8988T (cell line): Measurements from ENCODE around the gene LKAAEAR1.

Experiments
- DNase-seq: peaks from one replicate; pipeline ENCODE4 v3.0.0; 2011

The LKAAEAR1 gene

GRCh38 chr20:64049060-64049877 is 34.9 kb downstream of the LKAAEAR1 start, which contains the start of gene SOX18:
Gene SOX18 (minus strand): TSS chr20:64049639. CDS start chr20:64049516, 123 bp downstream.
- peak; percentile 86 for DNase-seq

GRCh38 chr20:64048402-64049044 is 35.7 kb downstream of the LKAAEAR1 start:
- DNase-seq = no peak

GRCh38 chr20:64047968-64048401 is 36.2 kb downstream of the LKAAEAR1 start:
- DNase-seq = no peak

DNA sequence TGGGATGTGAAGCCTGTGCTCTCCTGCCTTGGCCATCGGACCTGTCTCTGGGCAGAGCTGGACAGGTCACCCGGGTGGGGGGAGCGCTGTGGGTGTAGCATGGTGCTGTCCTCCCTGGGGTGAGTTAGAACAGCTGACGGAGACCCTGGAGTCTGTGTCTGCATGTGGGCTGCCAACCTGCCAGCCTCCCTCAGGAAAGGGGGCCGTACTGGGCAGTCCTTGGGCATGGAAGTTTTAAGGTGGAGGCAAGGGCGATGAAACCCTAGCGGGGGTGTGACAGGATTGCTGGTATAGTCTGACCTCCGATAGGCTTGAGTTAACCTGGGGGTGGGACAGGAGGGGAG is 37.2 kb downstream of the LKAAEAR1 start:
- no peak for DNase-seq

- DNase-seq = no peak
These were observed 38.7 kb downstream of the LKAAEAR1 start for GRCh38 chr20:64045346-64046011.

- peak; percentile 91 for DNase-seq
These were observed 39.5 kb downstream of the LKAAEAR1 start for GRCh38 chr20:64044484-64045247.

DNA sequence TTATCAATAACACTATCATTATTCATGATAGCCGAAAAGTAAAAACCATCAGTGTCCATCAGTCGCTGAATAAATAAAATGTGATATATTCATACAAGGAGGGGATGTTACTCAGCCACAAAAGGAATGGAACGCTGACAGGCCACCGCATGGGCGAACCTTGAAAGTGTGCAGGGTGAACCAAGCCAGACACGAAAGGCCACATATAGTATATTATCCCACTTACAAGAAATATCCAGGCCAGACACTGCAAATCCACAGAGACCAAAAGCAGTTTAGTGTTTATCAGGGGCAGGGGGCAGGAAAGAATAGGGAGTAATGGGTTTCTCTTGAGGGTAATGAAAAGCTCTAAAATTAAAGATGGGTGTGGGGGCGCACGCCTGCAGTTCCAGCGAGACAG is 40.4 kb downstream of the LKAAEAR1 start:
- DNase-seq = no peak

DNA sequence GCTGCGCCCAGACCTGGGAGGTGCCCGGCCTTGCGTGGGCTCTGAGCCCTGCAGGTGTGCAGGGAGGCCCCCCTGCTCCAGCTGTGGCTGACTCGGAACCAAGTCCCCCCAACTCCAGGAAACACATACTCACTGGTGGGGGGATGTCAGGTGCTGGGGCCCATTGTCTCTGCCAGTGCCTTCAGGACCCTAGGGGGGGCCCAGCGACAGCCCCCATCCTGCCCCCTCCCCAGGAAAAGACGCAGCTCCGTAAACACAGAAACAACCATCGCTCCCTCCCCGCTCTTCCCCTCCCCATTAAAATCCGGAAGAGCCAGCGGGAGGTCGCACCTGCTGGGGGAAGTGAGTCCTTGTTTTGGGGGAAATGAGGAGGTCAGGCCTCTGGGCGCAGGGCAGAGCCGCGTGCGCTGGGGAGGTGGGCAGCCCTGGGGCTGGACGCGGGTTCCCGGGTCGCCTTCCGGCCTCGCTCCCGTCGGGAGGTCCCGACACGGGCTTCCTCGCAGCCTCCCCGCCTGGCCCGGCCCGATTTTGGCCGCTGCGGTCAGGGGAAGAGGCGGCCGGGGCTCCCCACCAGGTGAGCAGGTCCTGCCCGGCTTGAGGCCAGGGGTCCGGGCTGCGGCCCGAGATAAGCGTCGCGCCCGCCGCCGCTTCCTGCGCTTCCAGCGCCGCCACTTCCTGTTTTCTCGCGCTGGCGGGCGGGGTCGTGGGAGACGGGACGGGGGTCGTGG is 42.0 kb downstream of the LKAAEAR1 start:
- no peak for DNase-seq

GRCh38 chr20:64041781-64042053 is 42.5 kb downstream of the LKAAEAR1 start:
- DNase-seq = no peak

GRCh38 chr20:64041040-64041780 is 43.0 kb downstream of the LKAAEAR1 start:
- DNase-seq = no peak

- no peak for DNase-seq
These were observed 43.8 kb downstream of the LKAAEAR1 start for GRCh38 chr20:64040231-64041039.

DNA sequence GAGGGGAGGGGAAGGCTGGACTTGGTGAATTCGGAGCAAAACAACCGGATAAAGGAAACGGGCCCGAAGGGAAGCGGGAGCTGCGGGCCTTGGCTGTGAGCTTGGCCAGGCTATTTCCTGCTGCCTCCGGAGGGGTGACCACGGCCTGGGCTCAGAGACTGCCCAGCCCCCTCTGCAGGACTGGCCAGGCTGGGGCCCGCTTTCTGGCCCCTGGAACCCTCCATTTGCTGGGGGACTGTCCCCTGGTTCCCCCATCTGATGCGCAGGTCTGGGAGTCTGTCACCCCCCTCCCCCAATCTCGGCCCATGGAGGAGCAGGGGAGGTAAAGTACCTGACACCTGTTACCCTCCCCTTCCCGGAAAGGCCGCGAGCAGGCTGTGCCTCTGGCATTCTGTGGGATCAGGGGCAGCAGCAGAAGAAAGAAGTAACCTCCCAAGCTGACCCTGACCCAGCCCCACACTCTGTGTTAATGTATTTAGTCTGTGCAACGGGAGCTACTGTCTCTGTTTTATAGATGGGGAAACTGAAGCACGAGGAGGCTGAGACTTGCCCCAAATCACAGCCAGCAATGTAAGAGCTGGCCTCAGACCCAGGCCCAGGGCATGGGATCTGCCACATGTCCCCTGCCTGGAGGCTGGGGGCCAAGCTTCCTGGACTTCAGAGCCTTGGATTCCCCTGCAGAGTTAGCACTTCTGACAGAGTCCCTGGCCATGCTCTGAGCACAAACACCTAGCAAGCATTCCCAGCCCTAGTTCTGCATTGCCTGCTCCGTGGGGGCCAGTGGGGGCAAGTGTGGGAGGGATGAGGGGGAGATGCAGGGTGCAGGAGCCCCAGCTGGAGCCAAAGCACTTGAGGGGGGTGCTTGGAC is 44.7 kb downstream of the LKAAEAR1 start:
- DNase-seq = peak; percentile 77

GRCh38 chr20:64038565-64039292 is 45.5 kb downstream of the LKAAEAR1 start:
- peak; percentile 99 for DNase-seq

- no peak for DNase-seq
These were observed 46.0 kb downstream of the LKAAEAR1 start for GRCh38 chr20:64038224-64038564.

- DNase-seq = no peak
These were observed 46.5 kb downstream of the LKAAEAR1 start for GRCh38 chr20:64037498-64038213.

DNA sequence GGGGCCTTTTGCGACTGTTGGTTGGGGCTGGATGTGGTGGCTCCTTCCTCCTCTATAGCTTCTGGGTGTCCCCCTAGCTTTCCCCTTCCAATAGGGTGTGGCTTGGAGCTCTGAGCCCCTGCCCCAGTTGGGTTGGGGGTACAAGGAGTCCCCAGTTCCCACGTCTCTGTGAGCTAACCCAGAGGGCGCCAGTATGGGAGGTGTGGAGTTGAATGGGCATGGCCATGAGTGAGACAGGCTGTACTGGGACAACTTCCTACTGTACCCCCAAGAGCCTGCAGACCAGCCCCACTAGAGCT is 47.0 kb downstream of the LKAAEAR1 start:
- no peak for DNase-seq

DNA sequence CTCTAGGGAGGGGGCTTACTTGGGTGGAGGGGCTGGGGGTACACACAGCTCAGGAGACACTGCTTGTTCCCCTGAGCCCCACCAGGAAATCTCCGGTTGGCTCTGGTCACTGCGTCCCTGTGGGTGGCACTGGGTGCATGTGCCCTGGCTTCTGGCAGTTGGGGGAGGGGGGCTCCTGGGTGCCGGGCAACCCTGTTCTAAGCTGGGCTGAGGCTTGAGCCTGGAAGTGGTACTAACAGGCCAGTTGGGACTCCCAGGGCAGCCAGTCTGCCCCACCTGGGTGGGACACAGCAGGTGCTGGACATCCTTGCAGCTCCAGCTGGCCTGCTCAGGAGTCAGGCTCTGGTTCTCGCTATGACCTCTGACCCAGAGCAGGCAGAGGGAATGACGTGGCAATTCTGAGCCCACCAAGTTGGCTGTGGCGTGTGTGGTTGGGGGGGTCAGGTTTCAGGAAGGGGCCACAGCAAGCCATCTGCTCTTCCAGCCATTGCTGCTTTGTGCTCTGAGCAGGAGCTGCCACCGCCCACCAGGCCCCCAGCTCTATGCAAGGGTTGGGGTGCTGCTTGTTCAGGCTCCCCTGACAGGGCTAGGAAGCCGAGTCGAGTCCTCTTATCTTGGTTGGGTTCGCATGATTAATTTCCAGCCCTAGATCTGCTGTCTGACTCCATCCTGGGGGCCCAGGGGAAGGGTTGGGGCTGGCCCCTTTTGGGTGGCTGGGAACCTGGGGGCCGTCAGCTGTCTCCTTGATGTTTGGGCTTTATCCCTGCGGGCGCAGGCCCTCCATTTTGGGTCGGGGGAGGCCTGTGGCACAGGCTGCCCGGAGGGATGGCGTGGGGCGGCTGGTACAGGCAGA is 47.6 kb downstream of the LKAAEAR1 start:
- DNase-seq = no peak

DNA sequence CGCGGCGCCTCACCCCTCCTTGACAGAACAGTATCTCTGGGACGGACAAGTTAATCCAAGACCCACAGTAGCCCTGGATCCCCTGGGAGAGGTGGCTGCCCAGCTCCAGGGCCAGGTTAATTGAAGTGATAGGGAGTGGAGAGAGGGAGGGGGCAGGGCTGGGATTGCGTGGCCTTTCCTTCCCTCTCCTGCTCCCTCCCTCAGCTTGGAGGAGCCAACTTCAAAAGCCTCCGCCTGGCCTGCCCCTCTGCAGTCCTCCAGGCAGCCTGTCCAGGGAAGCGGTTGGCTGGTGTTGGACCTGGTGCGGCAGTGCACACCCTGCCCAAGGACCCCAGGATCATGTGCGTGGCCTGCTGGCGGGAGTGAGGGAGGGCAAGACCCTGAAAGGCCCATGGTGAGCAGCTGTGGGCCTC is 48.3 kb downstream of the LKAAEAR1 start, which contains the start of gene C20orf204:
Gene C20orf204 (plus strand): TSS at position 250 of the 413 bp plus-strand sequence. CDS start 142 bp downstream, at position 392.
- DNase-seq = no peak
